22Rv1 (cell line): ENCODE measurements around the gene CASD1.
A peak's percentile ranks its signal among the peaks of the same experiment; 100 is the strongest.

Experiments used
- H3K27ac ChIP-seq: fragments of 450-650 bp; 2 replicates; pipeline ENCODE4 v1.5.1; 2017
- CTCF ChIP-seq: fragments of 450-650 bp; IDR thresholded peaks from 2 replicates; pipeline ENCODE4 v1.5.1; 2017; ENCODE audit warnings: mild to moderate bottlenecking
- ZFX ChIP-seq: fragments of 450-650 bp; IDR thresholded peaks from 2 replicates; pipeline ENCODE4 v1.6.1; 2017; ENCODE audit warnings: antibody characterized with exemption, borderline replicate concordance

Gene CASD1

DNA sequence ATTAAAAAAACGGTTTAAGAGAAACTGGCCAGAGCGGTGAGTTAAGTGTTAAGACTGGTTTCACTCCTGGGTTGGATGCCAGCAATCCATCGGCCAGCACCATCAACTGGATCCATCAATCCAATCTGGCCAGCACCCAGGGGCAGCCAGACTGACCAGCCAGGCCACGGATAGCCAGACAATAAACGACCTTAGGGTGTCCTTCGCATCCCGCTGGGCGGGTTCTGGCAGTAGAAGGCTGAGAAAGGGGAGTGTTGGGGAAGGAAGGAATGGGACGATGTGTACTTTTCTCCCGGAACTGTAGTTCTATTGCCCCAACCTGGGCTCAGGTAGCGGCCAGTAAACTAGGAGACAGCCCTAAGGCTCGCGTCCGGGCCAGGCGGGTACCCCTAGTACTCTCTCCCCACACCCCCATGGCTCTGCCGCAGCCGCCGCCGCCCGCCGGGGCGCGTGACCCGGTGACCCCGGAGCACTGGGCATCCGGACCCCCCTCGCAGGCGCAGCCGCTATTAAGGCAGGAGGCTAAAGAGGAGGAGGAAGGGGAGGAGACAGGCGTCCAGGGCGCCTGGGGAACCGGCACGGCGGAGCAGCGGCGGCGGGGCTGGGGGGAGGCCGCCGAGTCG lies at the start of gene CASD1:
Gene CASD1, plus strand, starts transcription at position 546 of the 623 bp plus-strand sequence. CDS start 276 bp downstream, outside the sequence.
- no peak for TF ChIP-seq CTCF
- TF ChIP-seq ZFX = no peak
- H3K27ac ChIP-seq = peak within 1 kb of the TSS; percentile 84

DNA sequence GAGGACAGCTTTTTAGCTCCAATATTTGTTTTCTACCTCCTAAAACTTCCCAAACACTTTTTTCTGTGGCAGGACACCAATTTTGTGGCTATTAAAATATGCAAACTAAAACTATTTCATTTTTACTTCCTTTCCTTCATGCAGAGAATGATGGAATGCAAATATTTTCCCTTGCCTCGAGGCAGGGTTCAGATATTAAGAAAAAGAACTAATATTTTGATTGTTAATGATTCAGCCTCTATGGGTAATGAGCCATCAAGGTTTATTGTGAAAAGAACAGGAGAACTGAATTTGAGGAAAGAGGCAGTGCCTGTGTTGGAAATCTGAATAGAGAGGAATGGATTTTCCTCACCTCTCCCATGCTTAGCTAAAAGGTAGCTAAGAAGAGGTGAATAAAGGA lies 43.1 kb upstream of the CASD1 start:
- 0 out of 2 replicates have a peak overlapping the region, but pooled peaks have one; percentile 0 for H3K27ac ChIP-seq
- TF ChIP-seq CTCF (no peak), ZFX (no peak)

- TF ChIP-seq CTCF (no peak), ZFX (no peak)
- no peak overlapping the region for H3K27ac ChIP-seq
These were observed 38.0 kb upstream of the CASD1 start for GRCh38 chr7:94471604-94472003.

GRCh38 chr7:94472608-94473007 lies 37.0 kb upstream of the CASD1 start:
- TF ChIP-seq ZFX = no peak
- TF ChIP-seq CTCF = no peak
- no peak overlapping the region for H3K27ac ChIP-seq

- no peak for TF ChIP-seq CTCF
- H3K27ac ChIP-seq = no peak overlapping the region
These were observed 33.3 kb upstream of the CASD1 start for GRCh38 chr7:94476251-94476840.

- H3K27ac ChIP-seq = no peak overlapping the region
- no peak for TF ChIP-seq ZFX
- TF ChIP-seq CTCF = no peak
These were observed 31.7 kb upstream of the CASD1 start for GRCh38 chr7:94477878-94478277.

- TF ChIP-seq CTCF = no peak
- no peak overlapping the region for H3K27ac ChIP-seq
These were observed 30.9 kb upstream of the CASD1 start for GRCh38 chr7:94478648-94479214.
